ENCODE measurements around the gene IGF2R. TPM values are rescaled to one million over a fixed set of nuclear protein-coding genes. Genes with fewer than 3 reads are reported as not detected.

The IGF2R gene
- total RNA-seq, 1 experiment from 2014 or later: 160 TPM

DNA sequence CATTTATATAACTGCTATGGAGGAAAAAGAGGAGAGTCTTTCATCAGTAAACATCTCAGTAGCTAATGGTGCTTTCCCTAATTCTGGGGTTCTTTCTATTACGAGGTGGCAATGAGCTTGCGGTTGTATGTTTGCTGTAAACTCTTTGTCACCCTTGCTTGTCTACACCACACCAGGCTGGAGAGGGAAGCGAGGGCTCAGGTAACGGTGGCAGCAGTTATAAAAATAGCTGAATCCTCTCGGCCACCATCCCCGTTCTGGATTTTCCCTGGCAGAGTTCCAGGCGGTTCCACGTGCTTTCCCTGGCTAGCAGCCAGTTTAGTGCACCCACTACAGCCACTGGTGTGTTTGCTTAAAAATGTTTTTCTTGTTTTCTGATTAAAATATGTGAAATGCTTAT, 39.1 kb upstream of the IGF2R start:
- H3K36me3 Mint-ChIP-seq (ENCODE audit: insufficient read depth, unreplicated experiment): no peaks in the 10 kb centered on the region
- TF ChIP-seq, protein P1, sequence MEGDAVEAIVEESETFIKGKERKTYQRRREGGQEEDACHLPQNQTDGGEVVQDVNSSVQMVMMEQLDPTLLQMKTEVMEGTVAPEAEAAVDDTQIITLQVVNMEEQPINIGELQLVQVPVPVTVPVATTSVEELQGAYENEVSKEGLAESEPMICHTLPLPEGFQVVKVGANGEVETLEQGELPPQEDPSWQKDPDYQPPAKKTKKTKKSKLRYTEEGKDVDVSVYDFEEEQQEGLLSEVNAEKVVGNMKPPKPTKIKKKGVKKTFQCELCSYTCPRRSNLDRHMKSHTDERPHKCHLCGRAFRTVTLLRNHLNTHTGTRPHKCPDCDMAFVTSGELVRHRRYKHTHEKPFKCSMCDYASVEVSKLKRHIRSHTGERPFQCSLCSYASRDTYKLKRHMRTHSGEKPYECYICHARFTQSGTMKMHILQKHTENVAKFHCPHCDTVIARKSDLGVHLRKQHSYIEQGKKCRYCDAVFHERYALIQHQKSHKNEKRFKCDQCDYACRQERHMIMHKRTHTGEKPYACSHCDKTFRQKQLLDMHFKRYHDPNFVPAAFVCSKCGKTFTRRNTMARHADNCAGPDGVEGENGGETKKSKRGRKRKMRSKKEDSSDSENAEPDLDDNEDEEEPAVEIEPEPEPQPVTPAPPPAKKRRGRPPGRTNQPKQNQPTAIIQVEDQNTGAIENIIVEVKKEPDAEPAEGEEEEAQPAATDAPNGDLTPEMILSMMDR (IDR thresholded peaks at IDR 0.05; ENCODE audit: unreplicated experiment): no peak
- BruUV-seq (replicated peaks): no TSS peak
- peak; percentile 38 for DNase-seq (ENCODE audit: unreplicated experiment)
- no peaks in the 10 kb centered on the region for H3K27me3 Mint-ChIP-seq (ENCODE audit: insufficient read depth, unreplicated experiment)
- ChIA-PET POLR2A (interaction anchor here (0.6 to 1.0 kb wide), 2 partner anchors 11 to 1307 kb away, joined by 3 read pairs; no protein-coding TSS in a partner anchor), CTCF (interaction anchor here (0.6 to 2.2 kb wide), 5 partner anchors 11 to 591 kb away, joined by 3 to 8 read pairs (median 4); no protein-coding TSS in a partner anchor)
- no peak overlapping the region for H3K27ac Mint-ChIP-seq (ENCODE audit: low read depth, unreplicated experiment)
- intact Hi-C loops (cut with micrococcal nuclease): no loop called here
- no peaks in the 10 kb centered on the region for H3K9me3 Mint-ChIP-seq (ENCODE audit: unreplicated experiment)
- H3K4me3 Mint-ChIP-seq (ENCODE audit: unreplicated experiment): no peak overlapping the region
- peaks cover 7% of the 10 kb centered on the region for H3K4me1 Mint-ChIP-seq (ENCODE audit: insufficient read depth, unreplicated experiment)

DNA sequence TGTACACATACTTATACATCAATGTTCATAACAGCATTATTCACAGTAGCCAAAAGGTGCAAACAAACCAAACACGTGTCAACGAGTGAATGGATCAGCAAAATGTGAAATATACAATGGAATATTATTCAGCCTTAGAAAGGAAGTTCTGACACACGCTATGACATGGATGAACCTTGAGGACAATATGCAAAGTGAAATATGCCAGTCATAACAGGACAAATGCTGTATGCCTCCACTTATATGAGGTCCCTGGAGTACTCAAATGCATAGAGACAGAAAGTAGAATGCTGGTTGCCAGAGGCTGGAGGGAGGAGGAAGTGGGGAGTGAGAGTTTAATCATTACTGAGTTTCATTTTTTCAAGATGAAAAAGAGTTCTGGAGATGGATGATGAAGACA, 37.8 kb upstream of the IGF2R start:
- BruUV-seq (replicated peaks): no TSS peak
- TF ChIP-seq, protein P1 (IDR thresholded peaks at IDR 0.05; ENCODE audit: unreplicated experiment): no peak
- CTCF ChIA-PET: interaction anchor here (2.2 kb wide), 2 partner anchors 11 to 68 kb away, joined by 6 to 8 read pairs; no protein-coding TSS in a partner anchor
- Mint-ChIP-seq H3K4me3 (ENCODE audit: unreplicated experiment) (no peak overlapping the region), H3K9me3 (ENCODE audit: unreplicated experiment) (no peaks in the 10 kb centered on the region), H3K27ac (ENCODE audit: low read depth, unreplicated experiment) (no peak overlapping the region), H3K4me1 (ENCODE audit: insufficient read depth, unreplicated experiment) (peaks cover 11% of the 10 kb centered on the region), H3K36me3 (ENCODE audit: insufficient read depth, unreplicated experiment) (no peaks in the 10 kb centered on the region), H3K27me3 (ENCODE audit: insufficient read depth, unreplicated experiment) (no peaks in the 10 kb centered on the region)
- intact Hi-C loops (cut with micrococcal nuclease): no loop called here
- POLR2A ChIA-PET: no interaction called here
- DNase-seq (ENCODE audit: unreplicated experiment): no peak

DNA sequence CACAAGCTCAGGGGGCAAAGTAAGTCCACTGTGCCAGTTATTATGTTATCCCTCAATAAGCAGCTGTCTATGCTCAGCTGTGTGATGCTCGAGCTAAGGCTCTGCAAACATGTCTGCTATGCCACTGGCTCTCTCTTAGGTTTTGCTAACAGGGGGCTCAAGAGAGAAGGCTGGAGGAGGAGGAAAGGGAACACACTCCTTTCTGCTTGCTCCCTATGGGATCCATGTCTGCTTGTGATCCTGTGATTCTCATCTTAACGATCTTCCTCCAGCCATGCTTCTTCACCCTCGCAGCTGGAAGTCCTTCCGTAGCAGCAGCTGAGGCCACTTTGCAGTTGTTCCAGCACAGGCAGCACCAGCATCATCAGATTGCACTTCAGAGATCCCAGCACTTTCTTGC, 37.0 kb upstream of the IGF2R start:
- Mint-ChIP-seq H3K36me3 (ENCODE audit: insufficient read depth, unreplicated experiment) (no peaks in the 10 kb centered on the region), H3K4me3 (ENCODE audit: unreplicated experiment) (no peak overlapping the region), H3K27ac (ENCODE audit: low read depth, unreplicated experiment) (no peak overlapping the region), H3K27me3 (ENCODE audit: insufficient read depth, unreplicated experiment) (no peaks in the 10 kb centered on the region), H3K4me1 (ENCODE audit: insufficient read depth, unreplicated experiment) (peaks cover 11% of the 10 kb centered on the region), H3K9me3 (ENCODE audit: unreplicated experiment) (no peaks in the 10 kb centered on the region)
- ChIA-PET CTCF (interaction anchor here (0.6 kb wide), 1 partner anchor 51 kb away, joined by 3 read pairs; no protein-coding TSS in a partner anchor), POLR2A (no interaction called here)
- no peak for DNase-seq (ENCODE audit: unreplicated experiment)
- no TSS peak for BruUV-seq (replicated peaks)
- intact Hi-C loops (cut with micrococcal nuclease): no loop called here
- TF ChIP-seq, protein P1 (IDR thresholded peaks at IDR 0.05; ENCODE audit: unreplicated experiment): no peak

DNA sequence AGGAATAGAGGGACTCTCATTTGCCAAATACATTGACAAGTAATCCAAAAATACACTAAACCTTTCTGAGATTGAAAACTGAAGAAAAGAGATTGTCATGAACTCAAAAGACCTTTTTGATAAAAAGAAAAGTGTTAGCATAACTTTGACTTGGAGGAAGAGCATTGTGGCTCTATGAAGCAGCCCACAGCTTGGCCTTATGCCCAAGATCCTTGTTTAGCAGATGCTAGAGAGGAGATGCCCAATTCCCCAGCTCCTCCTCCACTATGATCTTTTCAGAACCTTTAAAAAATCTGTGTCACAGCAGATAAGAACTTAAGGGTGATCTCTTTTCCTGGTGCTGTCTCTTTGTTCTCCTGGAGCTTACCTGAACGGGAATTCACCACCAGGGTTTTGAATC, 35.8 kb upstream of the IGF2R start:
- CTCF ChIA-PET: interaction anchor here (0.7 to 2.6 kb wide), 6 partner anchors 8 to 799 kb away, joined by 3 to 11 read pairs (median 4); no protein-coding TSS in a partner anchor

More for the DNA sequence above, 35.8 kb upstream of the IGF2R start:
- H3K36me3 Mint-ChIP-seq (ENCODE audit: insufficient read depth, unreplicated experiment): no peaks in the 10 kb centered on the region
- H3K4me1 Mint-ChIP-seq (ENCODE audit: insufficient read depth, unreplicated experiment): peaks cover 11% of the 10 kb centered on the region
- H3K4me3 Mint-ChIP-seq (ENCODE audit: unreplicated experiment): no peak overlapping the region
- intact Hi-C loops (cut with micrococcal nuclease): no loop called here
- H3K27ac Mint-ChIP-seq (ENCODE audit: low read depth, unreplicated experiment): no peak overlapping the region
- no peaks in the 10 kb centered on the region for H3K9me3 Mint-ChIP-seq (ENCODE audit: unreplicated experiment)
- BruUV-seq (replicated peaks): no TSS peak
- TF ChIP-seq, protein P1 (IDR thresholded peaks at IDR 0.05; ENCODE audit: unreplicated experiment): no peak
- no peak for DNase-seq (ENCODE audit: unreplicated experiment)
- H3K27me3 Mint-ChIP-seq (ENCODE audit: insufficient read depth, unreplicated experiment): no peaks in the 10 kb centered on the region
- POLR2A ChIA-PET: interaction anchor here (1.1 kb wide), 1 partner anchor 70 kb away, joined by 3 read pairs; no protein-coding TSS in a partner anchor
